Transverse colon (tissue), 3 donors: Measurements from ENCODE around the gene SOCS1.

ENCODE experiments used
- CTCF ChIP-seq, 5 experiments: fragments of 200-600 bp in 3 of 5; fragments of 450-650 bp in 2 of 5; sonication (generic) in 3 of 5; IDR thresholded peaks; 1 replicate in 2 of 5; 2 replicates in 3 of 5; pipeline ENCODE4 v1.5.1; 2016 to 2017; ENCODE audit warnings: antibody characterized with exemption in 5 of 5, inconsistent platforms in 3 of 5, mild to moderate bottlenecking in 2 of 5, moderate library complexity in 1 of 5
- POLR2A ChIP-seq: fragments of 450-650 bp; IDR thresholded peaks from one replicate; pipeline ENCODE4 v1.6.1; 2016; ENCODE audit warnings: antibody characterized with exemption, mild to moderate bottlenecking, moderate library complexity

GRCh38 chr16:11272484-11272883, 16.5 kb upstream of the SOCS1 start:
- TF ChIP-seq POLR2A, result no peak
- no peak for TF ChIP-seq CTCF (IDR thresholded peaks at IDR 0.05)
